Stimulated activated CD8-positive, alpha-beta memory T cell treated with anti-CD3 and anti-CD28 coated beads, Interleukin-4, amount 100 ng/mL, for 48 hours (primary cell): ENCODE data around the gene RBMS1.

ENCODE experiments used
- DNase-seq: peaks from one replicate; pipeline ENCODE4 v3.0.0-alpha.2; 2020

The RBMS1 gene

GRCh38 chr2:160241251-160242137, 252.1 kb downstream of the RBMS1 start:
- no peak for DNase-seq

- no peak for DNase-seq
These were observed 254.2 kb downstream of the RBMS1 start for GRCh38 chr2:160239436-160239835.

GRCh38 chr2:160238392-160238791, 255.2 kb downstream of the RBMS1 start:
- DNase-seq = no peak

DNA sequence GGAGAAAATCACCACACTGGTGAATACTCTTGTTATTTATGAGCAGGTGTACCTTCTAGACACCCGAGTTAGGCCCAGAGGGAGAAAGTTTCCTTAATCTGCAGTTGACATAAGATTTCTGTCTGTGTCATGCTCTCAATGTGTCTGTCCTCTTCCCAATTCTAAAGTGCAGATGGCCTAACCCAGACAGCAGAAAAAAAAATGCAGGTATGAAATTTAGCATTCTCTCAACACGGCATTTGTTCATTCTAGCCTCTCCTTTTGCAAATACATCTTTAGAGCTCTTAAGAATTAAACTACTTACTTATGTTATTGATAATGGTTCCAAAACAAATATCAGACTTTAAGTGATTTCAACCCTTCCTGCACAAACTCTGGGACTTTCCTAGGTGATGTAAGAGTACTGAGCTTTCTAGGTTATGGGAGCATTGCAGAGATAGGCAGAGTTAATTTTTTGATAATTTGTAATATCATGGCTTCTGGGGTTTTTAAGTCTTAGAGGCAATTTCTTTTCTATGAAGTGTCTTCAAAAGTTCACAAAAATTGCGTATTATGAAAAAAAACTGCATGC, 260.6 kb downstream of the RBMS1 start:
- no peak for DNase-seq

DNA sequence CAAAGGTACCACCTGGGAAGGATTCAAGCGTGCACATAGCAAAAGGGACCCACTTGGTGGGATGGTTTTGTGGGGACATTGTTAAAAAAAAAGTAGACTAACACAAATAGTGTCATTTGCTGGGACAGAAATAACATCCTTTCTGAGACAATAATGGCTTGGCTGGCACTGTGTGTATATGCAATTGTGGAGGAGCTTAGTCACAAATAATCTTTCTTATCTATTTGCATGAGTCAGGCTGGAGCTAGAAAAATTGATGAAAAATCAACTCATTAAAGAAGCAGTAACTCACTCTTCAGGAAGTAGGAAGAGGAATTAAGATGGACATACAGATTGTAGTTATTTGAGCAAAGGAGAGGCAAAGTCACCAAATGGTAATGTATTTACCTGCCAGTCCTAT, 264.0 kb downstream of the RBMS1 start:
- no peak for DNase-seq

GRCh38 chr2:160228141-160228917, 265.3 kb downstream of the RBMS1 start:
- no peak for DNase-seq

- DNase-seq = no peak
These were observed 266.2 kb downstream of the RBMS1 start for GRCh38 chr2:160227293-160227915.

DNA sequence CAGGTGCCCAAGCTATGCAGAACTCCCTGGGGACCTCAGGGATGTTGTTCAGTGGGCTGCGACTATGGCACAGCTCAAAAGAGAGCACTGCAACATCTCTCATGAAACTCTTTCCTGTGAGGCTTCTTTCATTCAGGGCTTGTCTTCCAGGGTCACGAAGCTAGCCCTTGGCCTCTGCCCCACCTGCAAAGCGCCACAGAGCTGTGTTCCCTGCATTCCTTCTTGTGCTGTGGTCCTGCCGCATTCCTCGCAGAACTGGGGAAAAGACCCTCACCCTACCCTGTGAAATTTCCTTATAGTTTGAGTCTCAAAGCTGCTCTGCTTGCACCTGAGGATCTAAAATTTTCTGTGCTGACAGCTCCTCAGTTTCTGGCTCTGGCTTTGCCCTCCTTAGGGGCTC, 267.2 kb downstream of the RBMS1 start:
- no peak for DNase-seq

DNA sequence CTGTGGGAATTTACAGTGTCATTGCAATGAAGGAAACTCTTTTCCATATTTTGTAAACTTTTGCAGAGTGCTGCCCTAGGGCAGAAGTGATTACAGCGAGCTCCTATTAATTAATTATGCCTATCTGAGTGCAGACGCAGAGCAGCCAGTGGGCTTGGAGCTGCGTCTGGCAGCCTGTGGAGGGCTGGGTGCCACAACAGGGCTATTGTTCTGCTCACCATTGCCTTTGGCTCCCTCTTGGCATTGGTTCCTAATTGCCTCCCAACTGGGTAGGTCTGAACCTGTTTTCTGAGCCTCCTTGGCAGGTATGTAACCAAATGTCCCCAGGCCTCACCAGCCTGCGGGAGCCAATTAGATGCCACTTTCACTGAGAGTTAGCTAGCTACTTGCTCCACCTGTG, 267.9 kb downstream of the RBMS1 start:
- no peak for DNase-seq

- no peak for DNase-seq
These were observed 269.1 kb downstream of the RBMS1 start for GRCh38 chr2:160224507-160224906.

DNA sequence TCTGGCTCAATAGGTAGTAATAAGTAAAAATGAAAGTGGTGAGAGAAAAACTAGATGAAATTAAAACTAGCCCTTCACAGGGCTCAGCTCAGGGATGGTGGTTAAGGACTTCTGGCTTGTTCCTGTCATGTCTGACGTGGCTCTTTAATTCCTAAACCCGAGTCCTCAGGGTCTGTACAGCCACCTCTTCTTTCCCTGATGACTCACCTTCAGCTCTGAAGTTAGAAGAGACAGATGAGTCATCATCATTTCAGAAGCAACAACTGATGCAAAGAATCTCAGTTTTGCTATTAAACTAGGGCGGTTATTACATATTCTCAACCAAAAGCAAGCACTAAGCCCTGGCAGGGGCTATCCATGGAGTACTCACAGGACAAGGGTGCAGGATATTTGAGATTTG, 269.5 kb downstream of the RBMS1 start:
- no peak for DNase-seq

DNA sequence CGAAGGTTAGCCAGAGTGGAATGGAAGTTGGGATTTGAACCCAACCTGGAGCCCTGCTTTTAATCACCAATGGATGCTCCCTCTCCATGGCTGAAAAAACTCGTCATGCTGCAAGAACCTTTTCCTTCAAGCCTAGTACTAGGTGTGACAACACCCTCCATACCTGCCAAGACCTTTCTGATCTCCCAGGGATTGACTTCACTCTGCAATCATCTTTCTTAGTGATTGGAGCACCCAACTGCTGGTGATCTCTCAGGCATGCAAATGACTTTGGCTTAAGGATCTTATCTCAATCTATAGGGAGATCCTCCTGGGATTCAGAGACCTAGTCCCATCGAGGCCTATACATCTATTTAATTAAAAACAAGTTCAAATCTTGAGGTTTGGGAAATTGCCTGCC, 270.0 kb downstream of the RBMS1 start:
- no peak for DNase-seq

DNA sequence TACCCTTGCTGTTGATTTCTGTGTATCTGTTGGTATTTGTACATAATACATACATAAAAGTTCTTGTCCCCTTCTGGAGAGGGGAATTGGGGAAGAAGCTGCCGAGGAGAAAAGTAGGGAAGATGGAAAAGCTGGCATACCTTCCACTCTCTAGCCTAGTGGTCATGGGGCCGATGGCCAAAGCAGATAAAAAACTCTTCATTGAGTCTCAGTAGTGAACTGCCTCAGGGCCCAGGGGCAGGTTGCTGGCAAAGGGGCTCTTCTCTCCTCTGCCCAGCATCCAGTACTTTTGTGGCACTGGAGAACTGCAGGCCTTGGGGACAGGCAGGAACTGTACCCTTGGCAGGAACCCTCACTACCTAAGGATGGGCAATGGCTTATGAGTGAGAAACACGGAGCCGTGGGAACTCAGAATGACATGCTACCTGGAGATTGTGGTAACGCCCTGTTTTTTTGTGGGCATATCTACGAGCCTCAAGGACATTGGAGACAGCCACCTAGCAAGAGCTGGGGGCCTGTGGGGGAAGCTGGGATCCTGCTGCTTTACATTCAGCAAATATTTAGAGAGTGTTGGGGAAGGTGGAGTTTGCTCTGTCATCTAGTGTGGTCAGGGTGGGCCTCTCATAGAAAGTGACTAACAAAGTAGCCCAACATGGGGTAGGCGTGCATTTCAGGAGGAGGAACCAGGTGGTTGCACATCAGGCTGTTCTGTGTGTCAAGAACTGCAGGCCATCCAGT, 270.9 kb downstream of the RBMS1 start:
- no peak for DNase-seq
